Measurements from ENCODE around the gene SLC35B4. TPM values are rescaled to one million over a fixed set of nuclear protein-coding genes. Genes with fewer than 3 reads are reported as not detected.

SLC35B4 gene
- total RNA-seq, 1 experiment from 2014 or later: 18.6 TPM

DNA sequence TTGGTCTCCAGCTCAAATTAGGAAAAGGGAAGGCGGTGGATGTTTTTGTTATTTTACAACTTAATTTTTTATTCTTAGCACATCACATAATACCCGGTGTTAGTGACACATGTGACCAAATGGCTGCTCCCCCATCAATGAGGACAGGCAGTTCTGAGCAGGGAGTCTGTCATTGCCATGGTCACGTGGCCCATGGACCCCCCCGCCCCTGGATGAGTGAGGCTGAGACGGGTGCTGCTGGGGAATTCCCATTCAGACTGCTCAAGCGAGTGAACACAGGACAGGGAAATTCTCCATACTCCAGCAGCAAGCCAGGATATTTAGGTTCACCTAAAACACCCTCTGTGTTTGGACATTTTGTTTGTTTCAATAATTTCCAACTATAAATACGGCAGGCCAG, 34.7 kb upstream of the SLC35B4 start:
- Mint-ChIP-seq H3K9me3 (ENCODE audit: unreplicated experiment) (no peaks in the 10 kb centered on the region), H3K27ac (ENCODE audit: low read depth, unreplicated experiment) (no peak overlapping the region), H3K4me3 (ENCODE audit: unreplicated experiment) (no peak overlapping the region), H3K4me1 (ENCODE audit: insufficient read depth, unreplicated experiment) (peaks cover 10% of the 10 kb centered on the region), H3K27me3 (ENCODE audit: insufficient read depth, unreplicated experiment) (peaks cover 3% of the 10 kb centered on the region), H3K36me3 (ENCODE audit: insufficient read depth, unreplicated experiment) (no peaks in the 10 kb centered on the region)
- no TSS peak for BruUV-seq (replicated peaks)
- DNase-seq (ENCODE audit: unreplicated experiment): no peak
- CTCF ChIA-PET: no interaction called here
- intact Hi-C loops (cut with micrococcal nuclease): no loop called here
- TF ChIP-seq, protein P1, sequence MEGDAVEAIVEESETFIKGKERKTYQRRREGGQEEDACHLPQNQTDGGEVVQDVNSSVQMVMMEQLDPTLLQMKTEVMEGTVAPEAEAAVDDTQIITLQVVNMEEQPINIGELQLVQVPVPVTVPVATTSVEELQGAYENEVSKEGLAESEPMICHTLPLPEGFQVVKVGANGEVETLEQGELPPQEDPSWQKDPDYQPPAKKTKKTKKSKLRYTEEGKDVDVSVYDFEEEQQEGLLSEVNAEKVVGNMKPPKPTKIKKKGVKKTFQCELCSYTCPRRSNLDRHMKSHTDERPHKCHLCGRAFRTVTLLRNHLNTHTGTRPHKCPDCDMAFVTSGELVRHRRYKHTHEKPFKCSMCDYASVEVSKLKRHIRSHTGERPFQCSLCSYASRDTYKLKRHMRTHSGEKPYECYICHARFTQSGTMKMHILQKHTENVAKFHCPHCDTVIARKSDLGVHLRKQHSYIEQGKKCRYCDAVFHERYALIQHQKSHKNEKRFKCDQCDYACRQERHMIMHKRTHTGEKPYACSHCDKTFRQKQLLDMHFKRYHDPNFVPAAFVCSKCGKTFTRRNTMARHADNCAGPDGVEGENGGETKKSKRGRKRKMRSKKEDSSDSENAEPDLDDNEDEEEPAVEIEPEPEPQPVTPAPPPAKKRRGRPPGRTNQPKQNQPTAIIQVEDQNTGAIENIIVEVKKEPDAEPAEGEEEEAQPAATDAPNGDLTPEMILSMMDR (IDR thresholded peaks at IDR 0.05; ENCODE audit: unreplicated experiment): no peak
- POLR2A ChIA-PET: no interaction called here

GRCh38 chr7:134350709-134351108, 34.0 kb upstream of the SLC35B4 start:
- Mint-ChIP-seq H3K27ac (ENCODE audit: low read depth, unreplicated experiment) (no peak overlapping the region), H3K27me3 (ENCODE audit: insufficient read depth, unreplicated experiment) (peaks cover 10% of the 10 kb centered on the region), H3K9me3 (ENCODE audit: unreplicated experiment) (no peaks in the 10 kb centered on the region), H3K4me3 (ENCODE audit: unreplicated experiment) (no peak overlapping the region), H3K4me1 (ENCODE audit: insufficient read depth, unreplicated experiment) (peaks cover 3% of the 10 kb centered on the region), H3K36me3 (ENCODE audit: insufficient read depth, unreplicated experiment) (no peaks in the 10 kb centered on the region)
- DNase-seq (ENCODE audit: unreplicated experiment): no peak
- intact Hi-C loops (cut with micrococcal nuclease): no loop called here
- POLR2A ChIA-PET: no interaction called here
- TF ChIP-seq, protein P1 (IDR thresholded peaks at IDR 0.05; ENCODE audit: unreplicated experiment): no peak
- CTCF ChIA-PET: interaction anchor here (0.8 kb wide), 1 partner anchor 70 kb away, joined by 3 read pairs; no protein-coding TSS in a partner anchor
- no TSS peak for BruUV-seq (replicated peaks)

DNA sequence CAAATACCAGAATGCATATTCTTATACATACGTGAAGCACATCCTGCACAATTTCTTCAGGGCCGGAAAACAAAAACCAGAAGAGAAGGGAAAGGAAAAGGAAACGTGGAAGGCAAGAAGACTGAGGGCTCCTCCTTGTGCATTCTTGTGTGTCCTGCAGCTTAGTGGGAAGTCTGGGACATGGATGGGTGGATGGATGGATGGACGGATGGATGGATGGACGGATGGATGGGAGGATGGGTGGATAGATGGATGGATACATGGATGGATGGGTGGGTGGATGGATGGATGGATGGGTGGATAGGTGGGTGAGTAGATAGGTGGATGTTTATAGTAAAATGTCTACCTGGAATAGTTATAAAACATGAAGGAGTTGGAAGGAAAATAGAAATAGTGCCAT, 30.8 kb upstream of the SLC35B4 start:
- peaks cover 25% of the 10 kb centered on the region for H3K27me3 Mint-ChIP-seq (ENCODE audit: insufficient read depth, unreplicated experiment)
- TF ChIP-seq, protein P1 (IDR thresholded peaks at IDR 0.05; ENCODE audit: unreplicated experiment): no peak
- H3K4me1 Mint-ChIP-seq (ENCODE audit: insufficient read depth, unreplicated experiment): no peaks in the 10 kb centered on the region
- POLR2A ChIA-PET: no interaction called here
- no peaks in the 10 kb centered on the region for H3K9me3 Mint-ChIP-seq (ENCODE audit: unreplicated experiment)
- H3K27ac Mint-ChIP-seq (ENCODE audit: low read depth, unreplicated experiment): no peak overlapping the region
- H3K4me3 Mint-ChIP-seq (ENCODE audit: unreplicated experiment): no peak overlapping the region
- intact Hi-C loops (cut with micrococcal nuclease): no loop called here
- DNase-seq (ENCODE audit: unreplicated experiment): no peak
- no peaks in the 10 kb centered on the region for H3K36me3 Mint-ChIP-seq (ENCODE audit: insufficient read depth, unreplicated experiment)
- no TSS peak for BruUV-seq (replicated peaks)
- CTCF ChIA-PET: interaction anchor here (0.6 to 2.1 kb wide), 6 partner anchors 9 to 1766 kb away, joined by 3 to 7 read pairs (median 4); no protein-coding TSS in a partner anchor

DNA sequence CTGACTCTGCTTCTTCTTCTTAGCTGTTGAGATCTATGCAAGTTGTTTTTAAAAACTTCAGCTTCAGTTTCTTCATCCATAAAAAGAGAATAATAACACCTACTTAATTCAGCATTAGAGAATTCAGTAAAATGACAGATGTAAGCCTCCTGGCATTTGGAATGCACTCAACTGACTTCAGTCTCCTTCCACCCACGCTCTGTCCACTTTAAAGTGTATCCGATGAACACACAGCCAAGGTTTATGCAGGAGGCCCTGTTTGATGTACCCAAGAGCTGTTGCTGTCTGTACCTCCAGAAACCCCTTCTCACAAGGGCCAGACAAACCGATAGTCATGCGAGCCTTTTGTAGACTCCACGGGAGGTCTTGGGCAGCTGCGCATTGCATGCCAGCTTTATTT, 27.1 kb upstream of the SLC35B4 start:
- BruUV-seq (replicated peaks): no TSS peak
- no peaks in the 10 kb centered on the region for H3K36me3 Mint-ChIP-seq (ENCODE audit: insufficient read depth, unreplicated experiment)
- H3K4me1 Mint-ChIP-seq (ENCODE audit: insufficient read depth, unreplicated experiment): no peaks in the 10 kb centered on the region
- H3K27ac Mint-ChIP-seq (ENCODE audit: low read depth, unreplicated experiment): no peak overlapping the region
- POLR2A ChIA-PET: interaction anchor here (1.3 kb wide), 1 partner anchor 21 kb away, joined by 3 read pairs; no protein-coding TSS in a partner anchor
- TF ChIP-seq, protein P1 (IDR thresholded peaks at IDR 0.05; ENCODE audit: unreplicated experiment): no peak
- CTCF ChIA-PET: interaction anchor here (1.4 to 1.5 kb wide), 2 partner anchors 14 to 203 kb away, joined by 4 to 5 read pairs; no protein-coding TSS in a partner anchor
- intact Hi-C loops (cut with micrococcal nuclease): no loop called here
- no peak for DNase-seq (ENCODE audit: unreplicated experiment)
- H3K9me3 Mint-ChIP-seq (ENCODE audit: unreplicated experiment): no peaks in the 10 kb centered on the region
- H3K27me3 Mint-ChIP-seq (ENCODE audit: insufficient read depth, unreplicated experiment): peaks cover 36% of the 10 kb centered on the region
- H3K4me3 Mint-ChIP-seq (ENCODE audit: unreplicated experiment): no peak overlapping the region

Data from MCF 10A (cell line).